ENCODE data around the gene GPRIN3. TPM values are rescaled to one million over a fixed set of nuclear protein-coding genes. Genes with fewer than 3 reads are reported as not detected.

GPRIN3 gene
- total RNA-seq, 2 experiments from 2014 or later, result 46.4 TPM

GRCh38 chr4:89247951-89248350 is 59.6 kb downstream of the GPRIN3 start:
- Histone ChIP-seq H3K27ac (ENCODE audit: low read depth in 1 of 2, low read length in 2 of 2) (no peak overlapping the region), H3K9me3 (ENCODE audit: control insufficient read depth in 1 of 2, insufficient read depth in 1 of 2, low read length in 2 of 2) (no peaks in the 10 kb centered on the region), H3K36me3 (ENCODE audit: insufficient read depth, low read length) (peaks cover 37% of the 10 kb centered on the region), H3K4me1 (ENCODE audit: insufficient read depth, low read length) (peaks cover 28% of the 10 kb centered on the region), H3K4me3 (ENCODE audit: low read length) (no peak overlapping the region), H3K27me3 (ENCODE audit: control insufficient read depth in 1 of 2, insufficient read depth in 2 of 2, low read length in 2 of 2) (no peaks in the 10 kb centered on the region)
- Mint-ChIP-seq H3K9me3 (no peaks in the 10 kb centered on the region), H3K36me3 (ENCODE audit: low read depth) (peaks cover 71% of the 10 kb centered on the region), H3K4me3 (no peak overlapping the region), H3K27me3 (no peaks in the 10 kb centered on the region), H3K4me1 (ENCODE audit: low read depth) (peaks cover 75% of the 10 kb centered on the region), H3K27ac (peak overlapping the region; percentile 21)
- POLR2A ChIA-PET, result interaction anchor here (0.9 to 1.8 kb wide), 4 partner anchors 11 to 47 kb away, joined by 3 to 4 read pairs (median 4); no protein-coding TSS in a partner anchor
- DNase-seq, result no peak
- CTCF ChIA-PET, result no interaction called here
- intact Hi-C loops (cut with DNase I, micrococcal nuclease), result no loop called here
- no peak for ATAC-seq (ENCODE audit: poor library complexity)
- no peak for TF ChIP-seq CTCF (IDR thresholded peaks at IDR 0.05)

- ATAC-seq (ENCODE audit: poor library complexity) (no peak), DNase-seq (no peak)
- Histone ChIP-seq H3K36me3 (ENCODE audit: insufficient read depth, low read length) (peaks cover 37% of the 10 kb centered on the region), H3K27ac (ENCODE audit: low read depth in 1 of 2, low read length in 2 of 2) (peak overlapping the region in 1 of 2 donors; percentile 31), H3K27me3 (ENCODE audit: control insufficient read depth in 1 of 2, insufficient read depth in 2 of 2, low read length in 2 of 2) (no peaks in the 10 kb centered on the region), H3K4me3 (ENCODE audit: low read length) (no peak overlapping the region), H3K9me3 (ENCODE audit: control insufficient read depth in 1 of 2, insufficient read depth in 1 of 2, low read length in 2 of 2) (no peaks in the 10 kb centered on the region), H3K4me1 (ENCODE audit: insufficient read depth, low read length) (peaks cover 29% of the 10 kb centered on the region)
- peaks cover 78% of the 10 kb centered on the region for H3K36me3 Mint-ChIP-seq (ENCODE audit: low read depth)
- no peak for TF ChIP-seq CTCF (IDR thresholded peaks at IDR 0.05)
- H3K4me1 Mint-ChIP-seq (ENCODE audit: low read depth), result peaks cover 70% of the 10 kb centered on the region
- peak overlapping the region; percentile 84 for H3K27ac Mint-ChIP-seq
- no peak overlapping the region for H3K4me3 Mint-ChIP-seq
- intact Hi-C loops (cut with DNase I, micrococcal nuclease), result no loop called here
- ChIA-PET POLR2A (interaction anchor here (2.9 kb wide), 1 partner anchor 53 kb away, joined by 10 read pairs; no protein-coding TSS in a partner anchor), CTCF (interaction anchor here (1.8 kb wide), 1 partner anchor 62 kb away, joined by 5 read pairs; the partner anchor contains the start of gene GPRIN3)
- no peaks in the 10 kb centered on the region for H3K27me3 Mint-ChIP-seq
- H3K9me3 Mint-ChIP-seq, result no peaks in the 10 kb centered on the region
Measured at GRCh38 chr4:89245459-89245858, 62.1 kb downstream of the GPRIN3 start.

DNA sequence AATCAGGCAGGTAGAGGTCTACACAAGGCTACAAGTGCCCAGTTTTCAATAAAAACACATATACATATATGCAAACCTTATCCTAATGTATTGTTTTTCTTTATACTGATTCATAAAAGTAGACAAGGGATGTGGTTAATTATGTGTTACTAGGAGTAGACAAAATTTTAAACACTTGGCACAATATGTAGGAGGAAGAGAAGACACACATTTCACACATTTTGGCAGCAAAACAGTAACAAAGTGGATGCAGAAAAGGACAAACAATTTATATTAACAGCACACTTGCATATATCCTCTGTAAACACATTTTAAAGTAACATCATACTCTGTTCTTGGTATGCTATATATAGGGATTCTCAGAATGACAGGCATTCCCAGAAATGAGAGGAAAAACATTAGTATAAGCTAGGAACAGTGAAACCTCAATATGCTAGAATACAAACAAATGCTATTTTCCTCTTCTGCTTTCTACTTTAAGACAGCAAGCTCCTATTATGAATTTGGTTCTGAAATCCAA is 63.8 kb downstream of the GPRIN3 start:
- Mint-ChIP-seq H3K27me3 (no peaks in the 10 kb centered on the region), H3K27ac (peak overlapping the region; percentile 84), H3K36me3 (ENCODE audit: low read depth) (peaks cover 64% of the 10 kb centered on the region), H3K4me1 (ENCODE audit: low read depth) (peaks cover 70% of the 10 kb centered on the region), H3K4me3 (peak overlapping the region; percentile 23), H3K9me3 (no peaks in the 10 kb centered on the region)
- ChIA-PET CTCF (interaction anchor here (3.0 kb wide), 1 partner anchor 17 kb away, joined by 12 read pairs; no protein-coding TSS in a partner anchor), POLR2A (interaction anchor here (1.5 to 2.9 kb wide), 2 partner anchors 50 to 55 kb away, joined by 5 to 10 read pairs; no protein-coding TSS in a partner anchor)
- no peak overlapping the region for H3K4me3 ChIP-seq (ENCODE audit: low read length)
- DNase-seq, result peak in 1 of 14 experiments; percentile 68
- H3K9me3 ChIP-seq (ENCODE audit: control insufficient read depth in 1 of 2, insufficient read depth in 1 of 2, low read length in 2 of 2), result no peaks in the 10 kb centered on the region
- no peaks in the 10 kb centered on the region for H3K27me3 ChIP-seq (ENCODE audit: control insufficient read depth in 1 of 2, insufficient read depth in 2 of 2, low read length in 2 of 2)
- ATAC-seq (ENCODE audit: poor library complexity), result no peak
- intact Hi-C loops (cut with DNase I, micrococcal nuclease), result loop anchor here in 1 of 2 experiments (2.0 to 5.0 kb wide), 2 partner anchors 51 to 189 kb away; no protein-coding TSS in a partner anchor
- peaks cover 21% of the 10 kb centered on the region for H3K4me1 ChIP-seq (ENCODE audit: insufficient read depth, low read length)
- H3K27ac ChIP-seq (ENCODE audit: low read depth in 1 of 2, low read length in 2 of 2), result peak overlapping the region in 1 of 2 donors; percentile 25
- H3K36me3 ChIP-seq (ENCODE audit: insufficient read depth, low read length), result peaks cover 23% of the 10 kb centered on the region
- TF ChIP-seq CTCF (IDR thresholded peaks at IDR 0.05), result no peak

Measured in CD4-positive, alpha-beta T cell (primary cell).